Colonic mucosa (tissue), 4 donors: ENCODE data around the gene RYK. TPM values are rescaled to one million over a fixed set of nuclear protein-coding genes. Genes with fewer than 3 reads are reported as not detected.

Experiments used
- DNase-seq: peaks from one replicate; pipeline ENCODE4 v3.0.0-alpha.2; 2020
- H3K27ac ChIP-seq: fragments of 200-600 bp; one replicate; pipeline ENCODE4 v1.8.0; 2021
- H3K27me3 ChIP-seq: fragments of 200-600 bp; one replicate; pipeline ENCODE4 v1.8.0; 2021
- H3K36me3 ChIP-seq: fragments of 200-600 bp; one replicate; pipeline ENCODE4 v1.8.0; 2021
- H3K4me1 ChIP-seq: fragments of 200-600 bp; one replicate; pipeline ENCODE4 v1.8.0; 2021; ENCODE audit warnings: mild to moderate bottlenecking
- H3K4me3 ChIP-seq: fragments of 200-600 bp; one replicate; pipeline ENCODE4 v1.8.0; 2021
- H3K9ac ChIP-seq, 2 donors: one replicate each; pipeline ENCODE4 v1.7.0; 2013; ENCODE audit warnings: control low read depth in 2 of 2, low read depth in 2 of 2, low read length in 2 of 2
- H3K9me3 ChIP-seq: fragments of 200-600 bp; one replicate; pipeline ENCODE4 v1.8.0; 2021
- intact Hi-C: fragments of 100-400 bp; cut with DNase I; formaldehyde crosslinking; loops from one replicate; pipeline ENCODE4 v1.14.1; 2022
- total RNA-seq, 2 donors: library from RNA; stranded (reverse); fragmentation: NEBNext Ultra II Directional in 1 of 2; extraction: Animal tissue kit (Norgen Biotek cat#: 25700) in 1 of 2; gene quantifications; one replicate each; pipeline ENCODE4 v1.2.1, GENCODE V29; 2021
- TF ChIP-seq, protein P1 (sequence below): fragments of 200-600 bp; IDR thresholded peaks from one replicate; pipeline ENCODE4 v1.8.0; 2022; ENCODE audit warnings: antibody characterized with exemption, mild to moderate bottlenecking
- donor health status: healthy.
- donor health status: DM: no; HTN: no; CAD: no.
- donor health status: DM: no; HTN: no; CAD: no.

Gene RYK
- total RNA-seq, 2 donors from 2014 or later = 30.7 to 40.6 TPM

DNA sequence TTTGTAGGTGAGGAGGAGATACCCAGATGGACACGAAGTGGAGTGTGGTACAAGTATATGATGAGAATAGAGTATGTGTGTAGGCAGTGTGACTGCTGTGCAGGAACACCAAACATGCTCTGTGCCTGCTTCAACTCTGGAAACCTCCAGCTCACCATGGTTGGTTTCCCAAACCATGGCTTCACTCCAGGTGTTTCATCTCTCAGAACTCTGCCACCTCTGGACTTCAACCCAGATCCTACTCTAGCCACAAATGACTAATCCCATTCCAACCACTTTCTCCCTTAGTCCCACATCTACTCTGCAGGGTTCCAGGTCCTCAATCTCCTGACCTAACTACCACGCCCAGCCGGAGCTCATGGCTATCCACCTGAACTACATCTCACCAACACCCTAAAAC is 102.1 kb downstream of the RYK start:
- TF ChIP-seq, protein P1, sequence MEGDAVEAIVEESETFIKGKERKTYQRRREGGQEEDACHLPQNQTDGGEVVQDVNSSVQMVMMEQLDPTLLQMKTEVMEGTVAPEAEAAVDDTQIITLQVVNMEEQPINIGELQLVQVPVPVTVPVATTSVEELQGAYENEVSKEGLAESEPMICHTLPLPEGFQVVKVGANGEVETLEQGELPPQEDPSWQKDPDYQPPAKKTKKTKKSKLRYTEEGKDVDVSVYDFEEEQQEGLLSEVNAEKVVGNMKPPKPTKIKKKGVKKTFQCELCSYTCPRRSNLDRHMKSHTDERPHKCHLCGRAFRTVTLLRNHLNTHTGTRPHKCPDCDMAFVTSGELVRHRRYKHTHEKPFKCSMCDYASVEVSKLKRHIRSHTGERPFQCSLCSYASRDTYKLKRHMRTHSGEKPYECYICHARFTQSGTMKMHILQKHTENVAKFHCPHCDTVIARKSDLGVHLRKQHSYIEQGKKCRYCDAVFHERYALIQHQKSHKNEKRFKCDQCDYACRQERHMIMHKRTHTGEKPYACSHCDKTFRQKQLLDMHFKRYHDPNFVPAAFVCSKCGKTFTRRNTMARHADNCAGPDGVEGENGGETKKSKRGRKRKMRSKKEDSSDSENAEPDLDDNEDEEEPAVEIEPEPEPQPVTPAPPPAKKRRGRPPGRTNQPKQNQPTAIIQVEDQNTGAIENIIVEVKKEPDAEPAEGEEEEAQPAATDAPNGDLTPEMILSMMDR = no peak
- H3K4me1 ChIP-seq = no peaks in the 10 kb centered on the region
- DNase-seq = no peak

DNA sequence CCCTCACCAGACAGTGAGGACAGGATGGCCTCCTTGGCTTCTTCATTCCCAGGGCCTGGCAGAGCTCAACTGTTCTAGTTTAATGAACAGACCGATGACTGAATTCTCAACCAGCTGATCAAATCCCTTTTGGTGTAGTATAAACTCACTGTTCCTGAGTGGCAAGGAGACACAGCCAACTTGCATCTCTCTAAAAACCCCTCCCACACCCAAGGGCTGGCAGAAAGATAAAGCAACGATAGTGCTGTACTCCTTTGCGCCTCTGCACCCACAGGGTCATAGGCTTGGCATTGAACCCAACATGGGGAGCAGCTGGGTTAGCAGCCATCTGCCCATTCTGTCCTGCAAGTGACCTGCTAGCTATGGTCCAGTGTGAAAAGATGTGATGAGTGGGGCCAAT is 103.2 kb downstream of the RYK start:
- TF ChIP-seq, protein P1 = no peak
- DNase-seq = no peak
- intact Hi-C loops = no loop called here
- no peaks in the 10 kb centered on the region for H3K36me3 ChIP-seq
- no peak overlapping the region for H3K27ac ChIP-seq
- H3K27me3 ChIP-seq = no peaks in the 10 kb centered on the region
- H3K4me1 ChIP-seq = no peaks in the 10 kb centered on the region
- H3K9me3 ChIP-seq = no peaks in the 10 kb centered on the region
- no peak overlapping the region for H3K9ac ChIP-seq
- no peak overlapping the region for H3K4me3 ChIP-seq

More for the DNA sequence above, 102.1 kb downstream of the RYK start:
- Histone ChIP-seq H3K27me3 (no peaks in the 10 kb centered on the region), H3K36me3 (no peaks in the 10 kb centered on the region), H3K4me3 (no peak overlapping the region), H3K9ac (no peak overlapping the region), H3K27ac (no peak overlapping the region), H3K9me3 (no peaks in the 10 kb centered on the region)
- intact Hi-C loops = no loop called here

DNA sequence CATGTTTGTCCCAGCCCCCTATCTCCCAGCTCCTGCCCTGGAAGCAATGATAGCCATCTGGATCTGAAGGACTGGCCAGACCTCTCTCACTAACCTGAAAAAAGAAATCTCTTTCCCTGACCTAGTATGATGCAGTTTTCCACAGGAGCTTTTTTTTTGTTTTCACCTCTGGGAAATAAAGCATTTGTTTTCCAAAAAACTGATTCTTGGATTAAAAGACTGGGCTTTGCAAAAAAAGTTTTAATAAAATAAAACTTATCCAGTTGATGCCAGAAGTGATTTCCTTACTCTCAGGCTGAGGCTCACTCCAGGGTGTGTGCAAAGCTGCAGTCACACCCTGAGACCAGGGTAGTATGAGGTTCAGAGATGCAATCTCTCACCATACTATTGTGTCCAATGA is 104.0 kb downstream of the RYK start:
- H3K4me3 ChIP-seq = no peak overlapping the region
- no peak overlapping the region for H3K27ac ChIP-seq
- H3K9me3 ChIP-seq = no peaks in the 10 kb centered on the region
- TF ChIP-seq, protein P1 = no peak
- intact Hi-C loops = no loop called here
- H3K4me1 ChIP-seq = no peaks in the 10 kb centered on the region
- no peak for DNase-seq
- H3K9ac ChIP-seq = no peak overlapping the region
- no peaks in the 10 kb centered on the region for H3K27me3 ChIP-seq
- H3K36me3 ChIP-seq = no peaks in the 10 kb centered on the region

DNA sequence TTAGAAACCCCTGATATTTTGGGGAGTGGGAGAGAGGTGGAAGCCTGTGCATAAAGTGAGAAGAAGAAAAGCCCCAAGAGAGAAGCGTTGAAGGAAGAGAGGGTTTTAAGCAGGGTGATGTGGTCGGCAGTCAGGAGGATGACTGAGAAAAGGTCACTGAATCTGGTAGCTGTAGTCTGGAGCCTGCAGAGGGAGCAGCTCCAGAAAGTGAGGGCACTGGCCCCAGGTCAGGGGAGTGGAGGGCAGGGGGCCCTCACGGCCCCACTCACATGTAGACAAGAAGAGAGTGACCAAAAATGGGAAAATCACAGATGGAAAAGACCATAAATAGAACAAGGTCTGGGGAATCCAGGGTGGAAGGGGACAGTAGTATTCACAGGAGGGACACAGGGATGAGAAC is 105.5 kb downstream of the RYK start:
- Histone ChIP-seq H3K27ac (no peak overlapping the region), H3K4me3 (no peak overlapping the region), H3K36me3 (no peaks in the 10 kb centered on the region), H3K27me3 (no peaks in the 10 kb centered on the region), H3K9me3 (no peaks in the 10 kb centered on the region), H3K9ac (no peak overlapping the region), H3K4me1 (no peaks in the 10 kb centered on the region)
- TF ChIP-seq, protein P1 = no peak
- no peak for DNase-seq
- intact Hi-C loops = no loop called here

DNA sequence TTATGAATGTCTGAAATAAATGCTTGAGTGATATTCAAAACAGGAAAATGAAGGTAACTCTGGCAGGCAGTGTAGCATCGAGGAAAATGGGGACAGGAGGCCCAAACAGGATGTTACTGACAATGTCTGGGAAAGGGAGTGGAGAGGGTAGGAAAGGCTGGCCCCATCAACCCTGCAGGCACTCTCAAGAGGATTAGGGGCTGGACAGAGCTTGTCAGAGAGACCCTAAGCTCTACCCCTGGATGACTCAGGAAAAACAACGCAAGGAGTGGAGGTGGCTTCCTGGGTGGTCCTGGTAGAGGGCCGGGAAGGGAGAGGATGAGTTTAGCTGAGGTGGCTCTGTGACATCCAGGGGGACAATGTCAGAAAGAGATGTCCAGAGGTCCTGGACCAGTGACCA is 106.0 kb downstream of the RYK start:
- H3K4me3 ChIP-seq = no peak overlapping the region
- no peaks in the 10 kb centered on the region for H3K4me1 ChIP-seq
- H3K27ac ChIP-seq = no peak overlapping the region
- DNase-seq = no peak
- H3K9ac ChIP-seq = no peak overlapping the region
- H3K9me3 ChIP-seq = no peaks in the 10 kb centered on the region
- H3K36me3 ChIP-seq = no peaks in the 10 kb centered on the region
- H3K27me3 ChIP-seq = no peaks in the 10 kb centered on the region
- TF ChIP-seq, protein P1 = no peak
- intact Hi-C loops = no loop called here
